ENCODE data around the gene IRF8.

IRF8 gene

DNA sequence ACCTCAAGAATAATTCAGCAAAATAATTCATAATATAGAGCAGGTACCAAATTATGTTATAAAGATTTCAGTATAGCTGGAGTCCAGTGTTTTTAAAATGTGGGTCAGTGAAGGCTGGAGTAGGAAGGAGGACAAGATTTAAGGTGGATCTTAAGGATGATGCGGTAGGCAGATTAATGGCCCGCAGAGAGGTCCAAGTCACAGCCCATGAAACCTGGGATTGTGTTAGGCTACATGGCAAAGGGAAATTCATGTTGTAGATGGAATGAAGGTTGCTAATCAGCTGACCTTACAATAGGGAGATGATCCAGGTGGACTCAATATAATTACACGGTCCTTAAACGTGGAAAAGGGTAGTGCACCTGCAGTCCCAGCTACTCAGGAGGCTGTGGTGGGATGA, 6.2 kb upstream of the IRF8 start:
- no peaks in the 10 kb centered on the region for H3K27me3 ChIP-seq (ENCODE audit: insufficient read depth, low read length, poor library complexity, severe bottlenecking)
- no peak overlapping the region for H2AFZ ChIP-seq (ENCODE audit: low read length)
- no peaks in the 10 kb centered on the region for H3K36me3 ChIP-seq (ENCODE audit: insufficient read depth, low read length)
- no peak overlapping the region for H3K9ac ChIP-seq (ENCODE audit: low read depth, low read length, poor library complexity, severe bottlenecking)
- H3F3A ChIP-seq (ENCODE audit: low read depth): no peaks in the 10 kb centered on the region
- H3K4me2 ChIP-seq (ENCODE audit: low read depth, low read length, poor library complexity, severe bottlenecking): no peak overlapping the region
- H3K79me2 ChIP-seq (ENCODE audit: insufficient read depth, low read length): no peaks in the 10 kb centered on the region
- H3K4me3 ChIP-seq (ENCODE audit: low read length, poor library complexity, severe bottlenecking): no peak overlapping the region
- no peaks in the 10 kb centered on the region for H4K20me1 ChIP-seq (ENCODE audit: insufficient read depth, low read length, poor library complexity, severe bottlenecking)
- no peaks in the 10 kb centered on the region for H3K9me2 ChIP-seq (replicated peaks; ENCODE audit: low read depth, low read length)
- peaks cover 5% of the 10 kb centered on the region for H3K4me1 ChIP-seq (ENCODE audit: insufficient read depth, low read length, poor library complexity, severe bottlenecking)
- no peaks in the 10 kb centered on the region for H3K9me3 ChIP-seq (ENCODE audit: insufficient read depth, low read depth, low read length)
- no peak for TF ChIP-seq EZH2phosphoT487 (IDR thresholded peaks at IDR 0.05; ENCODE audit: borderline replicate concordance)
- TF ChIP-seq, protein P1, sequence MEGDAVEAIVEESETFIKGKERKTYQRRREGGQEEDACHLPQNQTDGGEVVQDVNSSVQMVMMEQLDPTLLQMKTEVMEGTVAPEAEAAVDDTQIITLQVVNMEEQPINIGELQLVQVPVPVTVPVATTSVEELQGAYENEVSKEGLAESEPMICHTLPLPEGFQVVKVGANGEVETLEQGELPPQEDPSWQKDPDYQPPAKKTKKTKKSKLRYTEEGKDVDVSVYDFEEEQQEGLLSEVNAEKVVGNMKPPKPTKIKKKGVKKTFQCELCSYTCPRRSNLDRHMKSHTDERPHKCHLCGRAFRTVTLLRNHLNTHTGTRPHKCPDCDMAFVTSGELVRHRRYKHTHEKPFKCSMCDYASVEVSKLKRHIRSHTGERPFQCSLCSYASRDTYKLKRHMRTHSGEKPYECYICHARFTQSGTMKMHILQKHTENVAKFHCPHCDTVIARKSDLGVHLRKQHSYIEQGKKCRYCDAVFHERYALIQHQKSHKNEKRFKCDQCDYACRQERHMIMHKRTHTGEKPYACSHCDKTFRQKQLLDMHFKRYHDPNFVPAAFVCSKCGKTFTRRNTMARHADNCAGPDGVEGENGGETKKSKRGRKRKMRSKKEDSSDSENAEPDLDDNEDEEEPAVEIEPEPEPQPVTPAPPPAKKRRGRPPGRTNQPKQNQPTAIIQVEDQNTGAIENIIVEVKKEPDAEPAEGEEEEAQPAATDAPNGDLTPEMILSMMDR (conservative IDR thresholded peaks at IDR 0.05; ENCODE audit: low read length): no peak

DNA sequence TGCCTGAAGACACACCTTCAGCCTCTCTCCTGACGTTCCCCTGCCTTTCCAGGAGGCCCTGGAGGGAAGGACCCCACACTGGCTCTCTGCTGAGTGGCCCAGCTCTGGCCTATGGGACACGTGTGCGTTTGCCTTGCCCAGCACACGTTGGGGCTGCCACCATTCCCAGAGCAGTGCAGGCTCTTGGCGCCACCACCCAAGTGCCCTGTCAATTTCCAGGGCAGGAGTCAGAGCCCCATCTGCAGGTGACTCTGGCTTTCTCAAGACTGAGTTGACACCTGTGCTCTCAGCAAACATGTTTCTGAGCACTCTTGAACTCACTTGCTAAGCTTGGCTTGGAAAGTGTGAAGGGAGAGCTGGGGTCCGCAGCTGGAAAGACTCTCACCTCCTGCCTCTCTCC, 4.7 kb upstream of the IRF8 start:
- H3K9me3 ChIP-seq (ENCODE audit: insufficient read depth, low read depth, low read length): no peaks in the 10 kb centered on the region
- H3K9me2 ChIP-seq (replicated peaks; ENCODE audit: low read depth, low read length): no peaks in the 10 kb centered on the region
- H3K36me3 ChIP-seq (ENCODE audit: insufficient read depth, low read length): no peaks in the 10 kb centered on the region
- no peak overlapping the region for H3K4me3 ChIP-seq (ENCODE audit: low read length, poor library complexity, severe bottlenecking)
- H3K9ac ChIP-seq (ENCODE audit: low read depth, low read length, poor library complexity, severe bottlenecking): no peak overlapping the region
- no peaks in the 10 kb centered on the region for H3F3A ChIP-seq (ENCODE audit: low read depth)
- H3K79me2 ChIP-seq (ENCODE audit: insufficient read depth, low read length): no peaks in the 10 kb centered on the region
- H3K4me2 ChIP-seq (ENCODE audit: low read depth, low read length, poor library complexity, severe bottlenecking): no peak overlapping the region
- no peaks in the 10 kb centered on the region for H3K4me1 ChIP-seq (ENCODE audit: insufficient read depth, low read length, poor library complexity, severe bottlenecking)
- H4K20me1 ChIP-seq (ENCODE audit: insufficient read depth, low read length, poor library complexity, severe bottlenecking): no peaks in the 10 kb centered on the region
- H2AFZ ChIP-seq (ENCODE audit: low read length): no peak overlapping the region
- no peak for TF ChIP-seq EZH2phosphoT487 (IDR thresholded peaks at IDR 0.05; ENCODE audit: borderline replicate concordance)
- TF ChIP-seq, protein P1 (conservative IDR thresholded peaks at IDR 0.05; ENCODE audit: low read length): no peak; the same call in 1 of the 2 replicates
- no peaks in the 10 kb centered on the region for H3K27me3 ChIP-seq (ENCODE audit: insufficient read depth, low read length, poor library complexity, severe bottlenecking)

DNA sequence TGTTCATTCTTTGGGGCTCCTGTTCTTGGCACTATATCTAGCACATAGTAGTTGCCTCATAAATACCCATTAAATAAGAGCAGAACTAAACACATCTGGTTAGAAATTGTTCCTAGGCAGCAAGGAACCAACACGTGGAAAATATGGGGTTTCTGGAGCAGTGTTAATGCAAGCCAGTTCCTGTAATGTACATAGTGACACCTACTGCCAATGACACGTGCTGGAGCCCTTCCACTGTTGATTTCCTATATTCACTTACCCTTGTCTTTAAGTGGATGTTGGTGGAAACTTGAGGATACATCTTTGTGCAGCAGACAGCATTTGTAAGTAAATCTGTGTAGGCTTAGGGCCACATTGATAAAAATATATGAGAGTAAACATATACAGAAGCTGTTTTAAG, 1.6 kb upstream of the IRF8 start:
- no peak for TF ChIP-seq EZH2phosphoT487 (IDR thresholded peaks at IDR 0.05; ENCODE audit: borderline replicate concordance)
- TF ChIP-seq, protein P1 (conservative IDR thresholded peaks at IDR 0.05; ENCODE audit: low read length): no peak
- no peaks in the 10 kb centered on the region for H3K36me3 ChIP-seq (ENCODE audit: insufficient read depth, low read length)

More for the DNA sequence above, 1.6 kb upstream of the IRF8 start:
- no peaks in the 10 kb centered on the region for H3K9me3 ChIP-seq (ENCODE audit: insufficient read depth, low read depth, low read length)
- no peaks in the 10 kb centered on the region for H3K79me2 ChIP-seq (ENCODE audit: insufficient read depth, low read length)
- H3K4me3 ChIP-seq (ENCODE audit: low read length, poor library complexity, severe bottlenecking): no peak overlapping the region
- no peak overlapping the region for H2AFZ ChIP-seq (ENCODE audit: low read length)
- H3K4me1 ChIP-seq (ENCODE audit: insufficient read depth, low read length, poor library complexity, severe bottlenecking): no peaks in the 10 kb centered on the region
- H3F3A ChIP-seq (ENCODE audit: low read depth): no peaks in the 10 kb centered on the region
- H3K9ac ChIP-seq (ENCODE audit: low read depth, low read length, poor library complexity, severe bottlenecking): no peak overlapping the region
- H3K9me2 ChIP-seq (replicated peaks; ENCODE audit: low read depth, low read length): no peaks in the 10 kb centered on the region
- no peaks in the 10 kb centered on the region for H3K27me3 ChIP-seq (ENCODE audit: insufficient read depth, low read length, poor library complexity, severe bottlenecking)
- no peak overlapping the region for H3K4me2 ChIP-seq (ENCODE audit: low read depth, low read length, poor library complexity, severe bottlenecking)
- H4K20me1 ChIP-seq (ENCODE audit: insufficient read depth, low read length, poor library complexity, severe bottlenecking): no peaks in the 10 kb centered on the region
